HTR-8/SVneo (cell line): ENCODE results near the gene GPLD1.
A peak's percentile ranks its signal among the peaks of the same experiment; 100 is the strongest.

Experiments used
- DNase-seq: peaks from one replicate; pipeline ENCODE4 v3.0.0; 2011; ENCODE audit warnings: low spot score, mixed read lengths; ENCODE audit not compliant: insufficient read length
- FAIRE-seq: peaks from 2 replicates; lab custom pipeline; 2011; peaks lifted over from hg19 to GRCh38; lab: Jason Lieb, UNC

The GPLD1 gene

DNA sequence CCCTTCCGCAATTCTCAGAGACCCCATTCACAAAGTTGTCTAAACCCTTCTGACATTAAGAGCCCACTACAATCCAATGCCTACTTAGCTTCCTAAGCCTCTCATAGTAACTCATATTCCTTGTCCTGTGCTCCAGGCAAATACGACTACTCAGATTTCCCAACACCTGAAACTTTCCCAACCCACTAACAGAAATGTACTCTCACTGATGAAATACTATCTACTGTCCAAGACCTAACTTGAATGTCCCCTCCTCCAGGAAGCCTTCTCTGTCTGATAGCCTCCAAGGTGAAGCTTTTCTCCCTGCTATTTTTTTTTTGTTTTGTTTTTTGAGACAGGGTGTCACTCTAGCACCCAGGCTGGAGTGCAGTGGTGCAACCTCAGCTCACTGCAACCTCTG, 30.4 kb downstream of the GPLD1 start:
- no peak for DNase-seq
- FAIRE-seq, result no peak

DNA sequence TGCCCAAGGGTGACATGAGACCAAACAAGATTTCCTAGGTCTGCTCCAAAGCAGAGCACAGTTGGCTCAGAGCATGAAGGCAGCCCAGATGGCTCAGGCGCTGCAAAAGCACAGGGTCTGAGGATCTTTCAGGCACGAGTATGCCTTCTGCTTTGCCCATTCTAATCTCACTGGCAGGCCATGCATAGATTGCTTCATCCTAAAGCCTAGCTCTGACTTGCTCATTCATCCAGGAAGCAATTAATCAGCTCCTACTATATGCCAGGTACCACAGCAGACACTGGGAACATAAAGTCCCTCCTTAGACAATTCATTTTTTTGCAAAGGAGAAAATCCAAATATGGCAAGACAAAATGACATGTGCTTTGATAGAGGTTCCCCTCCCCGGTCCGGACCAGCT, 31.2 kb downstream of the GPLD1 start:
- no peak for FAIRE-seq
- DNase-seq, result no peak

DNA sequence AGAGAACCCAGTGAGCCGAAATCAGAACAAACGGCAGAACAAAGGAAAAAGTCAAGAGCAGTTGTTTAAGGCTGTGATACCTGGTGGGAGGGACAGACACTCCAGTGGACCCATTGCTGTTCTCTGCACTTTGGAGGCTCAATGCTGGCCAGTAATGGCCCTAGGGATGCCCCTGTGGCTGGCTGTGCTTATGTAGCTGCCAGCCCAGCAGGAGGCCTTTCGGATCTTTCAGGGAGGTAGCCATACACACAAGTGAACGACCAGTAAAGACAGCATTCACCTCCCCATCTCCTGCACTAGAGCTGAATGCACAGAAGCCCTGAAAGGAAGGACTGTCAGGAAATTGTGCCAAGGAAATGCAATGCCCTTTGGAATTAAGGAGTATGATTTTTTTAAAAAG, 34.3 kb downstream of the GPLD1 start:
- no peak for FAIRE-seq
- DNase-seq, result no peak

DNA sequence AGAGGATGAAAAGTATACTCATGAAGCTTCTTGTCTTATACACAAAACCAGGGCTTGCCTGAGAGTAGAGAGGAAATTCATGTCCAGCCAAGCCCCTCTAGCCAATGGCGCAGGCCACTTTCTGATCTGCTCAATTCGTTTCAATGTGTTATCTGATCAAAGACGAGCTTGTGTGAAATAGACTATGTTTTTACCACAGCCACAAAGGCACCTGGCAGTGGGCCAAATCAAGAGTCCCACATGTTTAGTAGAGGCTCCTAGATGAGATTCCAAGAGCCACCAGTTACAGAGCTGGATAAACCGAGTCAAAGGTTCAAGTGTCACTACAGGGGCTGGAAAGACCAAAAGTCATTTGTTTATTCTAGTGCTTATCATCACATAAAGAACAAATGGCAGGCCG, 34.9 kb downstream of the GPLD1 start:
- DNase-seq (no peak), FAIRE-seq (no peak)

DNA sequence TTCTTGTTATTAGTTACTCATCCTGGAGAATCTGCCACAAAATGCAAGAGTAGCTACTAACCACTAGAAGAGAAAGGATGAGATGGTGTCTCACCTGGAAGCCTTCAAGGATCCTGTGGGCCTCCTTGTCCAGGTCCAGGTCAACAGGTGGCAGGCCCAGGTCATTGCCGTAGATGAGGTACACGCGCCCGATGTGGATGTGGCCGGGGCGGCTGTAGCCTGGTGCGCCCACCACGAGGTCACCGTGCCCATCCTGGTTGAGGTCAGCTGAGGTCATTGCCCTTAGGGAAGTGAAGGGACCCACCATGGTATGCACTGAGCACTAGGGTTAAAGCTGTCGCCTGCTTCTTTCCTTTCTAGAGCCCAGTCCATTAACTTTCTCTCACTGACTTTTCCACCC, 35.5 kb downstream of the GPLD1 start:
- FAIRE-seq, result no peak
- DNase-seq, result no peak

DNA sequence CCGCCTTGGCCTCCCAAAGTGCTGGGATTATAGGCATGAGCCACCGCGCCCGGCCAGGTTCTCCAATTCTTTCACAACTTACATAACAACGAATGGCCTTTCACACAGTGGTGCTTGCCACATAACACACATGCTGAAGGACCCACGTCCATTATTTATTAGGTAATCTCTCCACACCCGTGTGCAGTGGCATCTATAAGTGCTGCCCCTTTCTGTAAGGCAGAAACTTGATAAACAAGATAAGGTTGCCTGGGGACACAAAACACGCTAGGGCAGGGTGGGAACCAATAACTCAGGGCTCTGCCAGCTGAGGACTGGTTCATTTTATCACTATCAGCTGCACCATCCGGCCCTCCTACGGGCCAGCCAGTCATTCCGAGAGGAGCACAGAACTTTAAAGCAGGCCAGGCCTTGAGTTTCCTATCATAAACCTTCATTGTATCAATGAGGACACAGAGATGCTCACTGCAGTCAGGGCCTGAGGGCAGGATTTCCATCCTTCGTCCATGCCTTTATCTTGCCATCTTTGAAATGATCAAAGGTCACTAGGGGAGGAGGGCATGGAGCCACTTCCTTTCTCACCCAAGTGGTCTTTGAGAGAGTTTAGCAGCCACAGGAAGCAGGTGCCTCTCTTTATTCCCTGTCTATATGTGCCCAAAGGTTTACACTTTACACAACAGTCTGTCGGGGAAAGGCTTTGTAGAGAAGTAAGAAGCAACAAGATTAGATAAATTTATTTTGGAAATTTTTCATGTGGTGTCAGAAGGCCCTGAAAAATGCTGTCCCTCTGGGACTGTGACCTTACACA, 37.6 kb downstream of the GPLD1 start:
- DNase-seq, result no peak
- FAIRE-seq, result no peak

DNA sequence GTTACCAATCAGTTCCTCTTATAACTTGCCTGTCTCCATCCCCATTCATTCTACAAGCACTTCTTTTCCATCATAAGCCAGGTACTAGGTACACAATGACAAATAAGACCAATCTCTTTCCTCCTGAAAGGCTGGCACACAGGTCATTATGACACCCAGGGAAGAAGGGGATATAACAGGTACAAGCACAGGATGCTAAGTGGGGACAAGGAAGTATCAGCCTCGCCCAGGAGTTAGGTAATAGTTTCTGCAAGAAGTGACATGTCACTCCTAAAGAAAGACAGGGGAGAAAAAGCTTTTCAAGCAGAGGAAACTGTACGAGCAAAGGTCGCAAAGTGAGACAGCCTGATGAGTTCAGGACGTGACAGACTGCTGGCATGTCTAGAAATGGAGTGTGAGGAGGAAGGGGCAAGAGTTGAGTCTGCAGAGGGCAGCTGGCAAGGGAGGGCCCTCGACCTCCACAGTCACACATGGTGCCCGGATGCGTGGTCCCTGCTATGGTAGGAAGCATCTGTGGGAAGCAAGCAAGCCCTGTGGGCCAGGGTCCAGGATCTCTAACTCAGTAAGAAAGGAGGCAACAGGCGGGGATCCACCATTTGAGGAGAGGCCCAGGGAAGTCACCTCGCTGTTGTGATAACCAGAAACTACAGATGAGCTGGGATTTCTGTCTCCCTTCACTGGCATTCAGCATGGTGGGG, 40.4 kb downstream of the GPLD1 start:
- DNase-seq, result no peak
- FAIRE-seq, result no peak

DNA sequence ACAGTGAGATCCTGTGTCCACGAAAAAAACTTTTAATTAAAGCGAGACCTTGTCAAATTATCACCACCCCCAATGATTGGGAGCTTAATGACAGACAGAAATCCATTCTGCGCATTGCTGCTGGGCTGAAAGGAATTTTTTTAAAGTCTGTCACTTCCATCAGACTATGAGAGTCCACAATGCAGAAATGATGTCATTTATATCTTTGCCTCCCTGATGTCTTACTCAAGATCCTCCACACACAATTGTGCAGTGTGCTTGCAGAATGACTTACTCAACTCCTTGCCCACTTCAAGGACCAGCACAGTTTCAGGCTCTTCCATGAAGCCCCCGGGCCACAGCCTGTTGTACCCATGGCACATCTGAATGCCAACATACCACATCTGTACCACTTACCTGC, 41.0 kb downstream of the GPLD1 start:
- no peak for FAIRE-seq
- no peak for DNase-seq

DNA sequence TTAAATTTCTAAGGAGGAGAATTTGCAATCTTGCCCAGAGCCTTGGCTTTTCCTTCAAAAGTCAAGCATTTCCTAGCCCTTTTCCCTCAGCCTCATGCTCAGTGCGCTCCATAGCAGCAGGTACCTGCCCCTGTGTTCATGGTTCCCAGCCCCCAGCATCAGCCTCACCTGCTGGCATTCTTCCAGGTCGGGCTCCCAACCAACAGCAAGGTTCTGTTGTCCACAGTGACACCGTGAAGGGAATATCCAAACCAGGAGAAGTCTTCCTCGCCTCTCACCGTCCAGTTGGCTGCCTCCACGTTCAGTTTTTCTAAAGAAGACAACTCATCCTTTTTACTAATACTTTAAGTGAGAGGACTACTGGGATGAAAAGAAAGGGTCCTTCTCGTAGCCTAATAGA, 42.7 kb downstream of the GPLD1 start:
- no peak for FAIRE-seq
- no peak for DNase-seq

DNA sequence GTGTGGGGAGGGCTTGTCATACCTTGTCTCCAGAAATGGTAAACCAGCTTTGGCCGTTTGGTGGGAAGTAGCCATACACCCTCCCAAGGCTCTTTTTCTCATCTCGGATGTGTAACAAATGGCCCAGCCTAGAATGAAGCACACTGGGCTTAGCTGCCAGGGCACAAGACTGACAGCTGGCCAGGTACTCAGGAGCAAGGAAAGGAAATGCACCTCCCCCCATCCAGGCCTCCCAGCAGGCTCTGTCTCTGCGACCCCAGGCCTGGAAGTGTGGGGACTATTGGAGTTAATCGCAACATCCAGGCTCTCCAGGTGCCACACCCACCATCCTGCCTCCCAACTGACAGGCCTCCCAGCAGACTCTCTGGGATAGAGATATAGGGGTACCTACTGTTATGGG, 43.7 kb downstream of the GPLD1 start:
- no peak for FAIRE-seq
- no peak for DNase-seq

DNA sequence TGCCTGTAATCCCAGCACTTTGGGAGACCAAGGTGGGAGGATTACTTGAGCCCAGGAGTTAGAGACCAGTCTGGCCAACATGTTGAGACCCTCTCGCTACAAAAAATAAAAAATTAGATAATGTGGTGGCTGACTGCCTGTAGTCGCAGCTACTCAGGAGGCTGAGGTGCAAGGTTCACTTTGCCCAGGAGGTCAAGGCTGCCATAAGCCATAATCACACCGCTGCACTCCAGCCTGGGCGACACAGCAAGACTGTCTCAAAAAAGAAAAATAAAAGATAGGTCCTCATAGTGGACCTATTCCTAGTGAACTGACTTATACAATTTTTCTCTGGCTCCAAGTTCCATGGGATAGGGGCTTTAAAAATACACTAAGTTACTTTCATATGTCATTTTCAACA, 44.8 kb downstream of the GPLD1 start:
- no peak for FAIRE-seq
- no peak for DNase-seq

DNA sequence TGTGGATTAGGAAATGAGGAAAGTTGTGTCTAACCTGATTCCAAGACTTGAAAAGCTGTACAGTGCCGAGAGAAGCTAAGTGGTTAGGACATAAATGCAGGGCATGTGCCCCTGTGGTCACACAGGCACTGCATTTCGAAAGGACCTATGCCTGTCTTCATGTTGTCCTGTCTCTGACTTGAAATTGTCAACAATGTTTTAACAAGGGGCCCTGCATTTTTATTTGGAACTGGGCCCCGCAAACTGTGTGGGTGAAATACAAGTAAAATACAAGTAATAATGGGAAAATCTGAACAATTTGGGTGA, 47.8 kb downstream of the GPLD1 start:
- FAIRE-seq, result no peak
- no peak for DNase-seq

DNA sequence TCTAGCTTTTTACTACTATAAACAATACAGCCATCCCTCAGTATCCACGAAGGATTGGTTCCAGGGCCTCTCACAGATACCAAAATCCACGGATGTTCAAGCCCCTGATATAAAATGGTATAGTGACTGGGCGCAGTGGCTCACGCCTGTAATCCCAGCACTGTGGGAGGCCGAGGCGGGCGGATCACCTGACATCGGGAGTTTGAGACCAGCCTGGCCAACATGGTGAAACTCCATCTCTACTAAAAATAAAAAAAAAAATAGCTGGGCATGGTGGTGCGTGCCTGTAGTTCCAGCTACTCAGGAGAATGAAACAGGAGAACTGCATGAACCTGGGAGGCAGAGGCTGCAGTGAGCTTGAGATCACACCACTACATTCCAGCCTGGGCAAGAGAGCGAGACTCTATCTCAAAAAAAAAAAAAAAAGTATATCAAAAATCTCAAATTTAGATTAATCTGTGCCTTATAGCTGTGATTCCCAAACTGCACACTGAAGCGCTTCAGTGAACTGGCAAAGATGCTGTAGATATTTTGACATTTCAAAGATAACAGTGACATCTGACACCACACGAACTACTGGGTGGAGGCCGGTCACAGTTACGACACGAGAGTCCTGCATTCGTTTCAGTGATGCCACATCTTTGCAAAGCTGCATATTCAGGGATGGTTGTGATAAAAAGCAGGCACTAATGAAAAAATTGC, 48.3 kb downstream of the GPLD1 start:
- FAIRE-seq (peak; percentile 66), DNase-seq (no peak)

DNA sequence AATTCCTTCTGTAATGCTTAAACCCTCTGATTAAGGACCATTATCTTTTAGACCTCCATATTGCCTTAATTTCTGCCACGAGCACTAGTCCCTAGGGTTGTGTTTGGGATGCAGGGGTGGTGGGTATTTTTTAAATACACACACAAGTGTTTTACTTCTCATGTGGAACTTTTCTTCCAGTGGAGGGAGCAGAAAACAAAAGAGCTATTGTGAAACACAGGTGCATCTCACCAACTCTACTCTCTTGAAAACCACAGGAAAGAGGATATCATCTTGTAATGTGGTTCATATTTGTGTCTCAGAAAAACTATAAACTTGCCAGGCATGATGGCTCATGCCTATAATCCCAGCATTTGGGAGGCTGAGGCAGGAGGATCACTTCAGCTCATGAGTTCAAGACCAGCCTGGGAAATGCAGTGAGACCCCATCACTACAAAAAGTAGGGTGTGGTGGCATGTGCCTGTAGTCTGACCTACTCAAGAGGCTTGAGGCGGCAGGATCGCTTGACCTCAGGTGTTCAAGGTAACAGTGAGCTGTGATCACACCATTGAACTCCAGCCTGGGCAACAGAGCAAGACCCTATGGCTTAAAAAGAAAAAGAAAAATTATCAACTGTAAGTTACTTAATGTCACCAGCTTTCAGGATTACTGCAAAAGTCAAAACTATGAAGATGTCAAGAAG, 49.4 kb downstream of the GPLD1 start:
- DNase-seq (no peak), FAIRE-seq (no peak)

DNA sequence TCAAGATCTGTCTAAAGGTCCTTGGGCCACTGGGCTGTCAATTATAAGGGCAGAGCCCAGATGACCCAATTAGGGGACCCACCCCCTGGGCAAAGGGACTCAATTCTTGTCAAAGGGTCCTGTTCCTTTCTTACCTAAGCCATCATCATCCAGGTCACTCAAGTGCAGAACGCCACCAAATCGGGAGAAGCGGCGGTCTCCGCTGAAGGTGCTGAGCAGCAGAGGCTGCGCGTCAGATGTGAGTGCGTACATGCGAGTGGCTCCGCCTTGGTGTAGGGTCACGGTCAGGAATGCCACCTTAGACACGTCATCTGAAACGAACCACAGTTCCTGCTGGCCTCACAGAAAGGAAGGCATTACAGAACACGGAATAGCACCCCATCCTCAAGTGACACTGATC, 52.4 kb downstream of the GPLD1 start:
- FAIRE-seq (no peak), DNase-seq (no peak)

DNA sequence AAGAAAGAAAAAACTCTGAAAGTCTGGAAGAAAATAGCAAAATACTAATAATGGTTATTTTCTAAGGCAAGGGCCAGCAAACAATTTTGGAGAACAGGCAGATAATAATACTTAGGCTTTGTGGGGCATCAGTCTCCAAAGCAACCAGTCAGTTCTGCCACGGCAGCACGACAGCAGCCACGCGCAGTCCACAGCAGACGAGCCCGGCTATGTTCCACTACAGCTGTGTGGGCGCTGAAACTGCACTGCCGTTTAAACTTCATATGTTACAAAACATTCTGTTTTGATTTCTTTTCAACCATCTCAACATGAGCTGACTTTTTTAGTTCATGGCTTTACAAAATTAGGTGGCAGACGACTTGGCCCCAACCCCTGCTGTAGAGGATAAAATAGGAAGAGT, 56.8 kb downstream of the GPLD1 start:
- DNase-seq (no peak), FAIRE-seq (no peak)

DNA sequence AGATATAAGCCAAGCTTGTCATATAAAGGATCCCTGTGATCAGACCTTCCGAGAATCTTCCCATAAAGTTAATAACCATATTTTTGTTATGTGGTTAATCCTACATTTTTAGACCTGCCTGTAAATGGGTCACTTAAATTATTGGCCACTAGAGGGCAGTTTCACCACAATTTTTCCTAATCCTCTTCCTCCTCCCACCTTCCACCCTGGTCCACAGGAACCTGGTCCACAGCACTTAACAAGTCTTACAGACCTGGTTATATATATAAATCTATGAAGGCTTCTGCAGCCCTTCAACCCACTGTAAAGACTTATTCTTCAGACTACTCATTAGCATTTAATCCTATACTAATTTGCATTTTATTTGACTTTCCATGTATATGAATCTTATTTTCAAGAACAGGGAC, 58.3 kb downstream of the GPLD1 start:
- FAIRE-seq, result no peak
- DNase-seq, result peak; percentile 53

DNA sequence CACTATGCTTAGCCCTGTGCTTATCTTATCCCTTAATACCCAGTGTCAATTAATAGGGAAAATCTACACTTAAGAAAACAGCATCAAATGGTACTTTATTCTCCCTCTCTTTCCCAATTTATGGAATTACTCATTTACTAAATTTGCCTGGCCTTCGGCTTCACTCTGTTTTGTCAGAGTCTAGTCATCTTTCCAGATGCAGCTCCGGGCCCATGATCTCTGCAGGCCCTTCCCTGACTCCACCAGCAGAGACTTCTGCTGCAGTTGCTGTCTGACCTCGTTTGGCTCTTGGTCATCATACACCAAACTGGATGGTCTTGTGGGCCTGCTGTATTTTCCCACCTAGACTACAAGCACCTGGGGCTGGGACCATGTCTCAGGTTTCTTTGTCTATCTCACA, 59.3 kb downstream of the GPLD1 start:
- no peak for DNase-seq
- no peak for FAIRE-seq

DNA sequence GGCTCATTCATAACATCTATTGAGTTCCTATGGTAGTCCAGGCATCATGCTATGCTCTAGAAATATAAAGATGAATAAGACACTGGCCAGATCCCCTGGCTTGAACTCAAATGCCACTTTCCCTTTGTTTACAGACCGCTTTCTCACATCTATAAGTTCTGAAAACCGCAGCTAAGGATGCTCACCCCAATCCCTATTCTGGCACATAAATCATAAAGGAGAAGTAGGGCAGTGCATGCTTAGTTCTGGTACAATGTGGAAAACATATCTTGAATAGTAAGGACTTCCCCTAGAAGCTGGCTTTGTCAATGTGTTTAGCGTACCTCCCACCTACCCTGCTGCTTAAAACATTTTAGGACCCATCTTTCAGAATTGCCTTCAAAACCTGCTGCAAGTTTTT, 60.2 kb downstream of the GPLD1 start:
- DNase-seq, result no peak
- FAIRE-seq, result no peak

DNA sequence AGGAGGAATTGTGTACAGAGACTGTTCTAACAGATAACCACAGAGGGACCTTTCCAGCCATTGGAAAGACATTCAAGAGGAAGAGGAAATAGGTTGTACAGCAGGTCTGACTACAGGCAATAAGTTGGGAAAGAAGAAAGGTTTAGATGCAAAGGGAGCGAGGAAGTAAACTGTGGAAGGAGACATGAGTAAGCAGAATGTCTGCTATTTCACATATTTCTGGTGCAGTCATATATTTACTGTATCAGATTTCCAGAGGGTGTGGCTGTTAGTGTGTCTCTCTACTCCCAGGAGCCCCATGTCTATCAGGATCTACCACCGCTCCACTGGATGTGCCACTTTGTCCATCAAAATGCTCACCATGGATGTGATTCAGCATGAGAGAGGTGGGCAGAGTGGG, 60.8 kb downstream of the GPLD1 start:
- DNase-seq (peak; percentile 24), FAIRE-seq (peak; percentile 60)
